GM12801 (cell line): ENCODE measurements around the gene LSM14A.

ENCODE experiments used
- TF ChIP-seq, protein P1 (sequence below): IDR thresholded peaks from one replicate; pipeline ENCODE4 v1.5.1; 2011; ENCODE audit warnings: control low read depth; ENCODE audit not compliant: insufficient read length; ENCODE audit errors: extremely low read depth

The LSM14A gene

DNA sequence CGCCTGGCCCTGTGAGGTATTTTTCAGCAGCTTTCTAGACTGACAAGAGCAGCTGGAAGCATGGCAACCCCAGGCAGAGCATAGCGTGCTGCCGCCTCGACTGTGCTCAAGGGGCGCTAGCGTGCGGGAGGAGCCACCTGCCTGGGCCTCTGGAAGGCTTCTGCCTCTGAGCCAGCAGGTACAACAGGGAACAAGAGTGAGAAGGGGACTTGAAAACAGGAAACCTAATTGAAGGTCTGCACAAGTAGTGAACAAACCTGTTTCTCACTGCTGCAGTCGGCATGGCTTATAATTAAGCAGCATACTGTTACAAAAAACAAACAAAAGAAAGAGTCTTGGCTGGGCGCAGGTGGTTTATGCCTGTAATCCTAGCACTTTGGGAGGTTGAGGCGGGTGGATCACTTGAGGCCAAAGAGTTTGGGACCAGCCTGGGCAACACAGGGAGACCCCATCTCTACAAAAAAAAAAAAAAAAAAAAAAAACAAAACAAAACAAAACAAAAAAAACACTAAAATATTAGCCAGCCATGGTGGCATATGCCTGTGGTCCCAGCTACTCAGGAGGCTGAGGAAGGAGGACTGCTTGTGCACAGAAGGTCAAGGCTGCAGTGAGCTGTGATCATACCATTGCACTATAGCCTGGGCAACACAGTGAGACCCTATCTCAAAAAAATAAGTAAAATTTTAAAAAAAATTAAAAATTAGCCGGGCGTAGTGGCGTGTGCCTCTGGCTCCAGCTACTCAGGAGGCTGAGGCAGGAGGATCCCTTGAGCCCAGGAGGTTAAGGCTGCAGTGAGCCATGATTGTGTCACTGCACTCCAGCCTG, 69.4 kb downstream of the LSM14A start:
- TF ChIP-seq, protein P1, sequence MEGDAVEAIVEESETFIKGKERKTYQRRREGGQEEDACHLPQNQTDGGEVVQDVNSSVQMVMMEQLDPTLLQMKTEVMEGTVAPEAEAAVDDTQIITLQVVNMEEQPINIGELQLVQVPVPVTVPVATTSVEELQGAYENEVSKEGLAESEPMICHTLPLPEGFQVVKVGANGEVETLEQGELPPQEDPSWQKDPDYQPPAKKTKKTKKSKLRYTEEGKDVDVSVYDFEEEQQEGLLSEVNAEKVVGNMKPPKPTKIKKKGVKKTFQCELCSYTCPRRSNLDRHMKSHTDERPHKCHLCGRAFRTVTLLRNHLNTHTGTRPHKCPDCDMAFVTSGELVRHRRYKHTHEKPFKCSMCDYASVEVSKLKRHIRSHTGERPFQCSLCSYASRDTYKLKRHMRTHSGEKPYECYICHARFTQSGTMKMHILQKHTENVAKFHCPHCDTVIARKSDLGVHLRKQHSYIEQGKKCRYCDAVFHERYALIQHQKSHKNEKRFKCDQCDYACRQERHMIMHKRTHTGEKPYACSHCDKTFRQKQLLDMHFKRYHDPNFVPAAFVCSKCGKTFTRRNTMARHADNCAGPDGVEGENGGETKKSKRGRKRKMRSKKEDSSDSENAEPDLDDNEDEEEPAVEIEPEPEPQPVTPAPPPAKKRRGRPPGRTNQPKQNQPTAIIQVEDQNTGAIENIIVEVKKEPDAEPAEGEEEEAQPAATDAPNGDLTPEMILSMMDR: no peak

DNA sequence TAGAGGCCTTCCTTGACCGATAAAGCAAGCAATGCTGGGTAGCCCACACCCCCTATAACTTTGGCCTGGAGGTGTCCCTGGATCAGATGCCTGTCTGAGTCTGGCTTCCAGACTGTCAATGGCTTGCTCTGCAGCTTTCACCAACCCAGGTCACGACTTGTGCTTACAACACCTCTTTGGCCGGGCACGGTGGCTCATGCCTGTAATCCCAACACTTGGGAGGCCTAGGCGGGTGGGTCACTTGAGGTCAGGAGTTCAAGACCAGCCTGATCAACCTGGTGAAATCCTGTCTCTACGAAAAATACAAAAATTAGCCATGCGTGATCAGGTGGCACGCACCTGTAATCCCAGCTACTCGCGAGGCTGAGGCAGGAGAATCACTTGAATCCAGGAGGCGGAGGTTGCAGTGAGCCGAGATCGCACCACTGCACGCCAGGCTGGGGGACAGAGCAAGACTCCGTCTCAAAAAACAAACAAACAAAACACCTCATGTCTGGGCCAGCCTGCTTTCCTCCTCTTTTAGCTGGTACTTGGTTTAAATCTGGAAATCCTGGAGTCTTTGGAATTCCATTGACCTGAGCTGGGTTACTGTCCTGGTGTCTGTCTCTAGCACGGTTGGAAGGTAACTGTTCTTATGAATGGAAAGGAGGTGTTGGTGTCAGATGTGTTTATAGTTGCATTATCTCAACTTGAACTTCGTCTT, 71.7 kb downstream of the LSM14A start:
- TF ChIP-seq, protein P1: no peak

DNA sequence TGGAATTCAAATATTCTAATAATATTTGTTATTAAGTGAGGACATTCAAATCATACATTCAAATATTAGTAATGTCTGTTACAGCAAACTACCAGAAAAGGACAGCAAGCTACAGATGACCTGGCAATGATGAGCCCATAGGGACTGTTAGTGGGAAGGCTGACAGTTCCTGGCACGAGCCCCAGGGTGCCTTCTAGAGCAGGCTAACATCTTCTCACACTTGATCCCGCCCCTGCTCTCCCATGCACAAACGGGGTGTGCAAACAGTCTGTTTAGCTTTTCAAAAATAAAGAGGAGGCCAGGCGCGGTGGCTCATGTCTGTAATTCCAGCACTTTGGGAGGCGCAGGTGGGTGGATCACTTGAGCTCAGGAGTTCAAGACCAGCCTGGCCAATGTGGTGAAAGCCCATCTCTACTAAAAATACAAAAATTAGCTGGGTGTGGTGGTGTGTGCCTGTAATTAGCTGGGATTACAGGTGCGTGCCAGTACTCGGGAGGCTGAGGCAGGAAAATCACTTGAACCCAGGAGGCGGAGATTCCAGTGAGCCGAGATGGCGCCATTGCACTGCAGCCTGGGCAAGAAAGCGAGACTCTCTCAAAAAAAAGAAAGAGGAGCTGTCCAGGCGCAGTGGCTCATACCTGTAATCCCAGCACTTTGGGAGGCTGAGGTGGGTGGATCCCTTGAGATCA, 72.5 kb downstream of the LSM14A start:
- TF ChIP-seq, protein P1: no peak

DNA sequence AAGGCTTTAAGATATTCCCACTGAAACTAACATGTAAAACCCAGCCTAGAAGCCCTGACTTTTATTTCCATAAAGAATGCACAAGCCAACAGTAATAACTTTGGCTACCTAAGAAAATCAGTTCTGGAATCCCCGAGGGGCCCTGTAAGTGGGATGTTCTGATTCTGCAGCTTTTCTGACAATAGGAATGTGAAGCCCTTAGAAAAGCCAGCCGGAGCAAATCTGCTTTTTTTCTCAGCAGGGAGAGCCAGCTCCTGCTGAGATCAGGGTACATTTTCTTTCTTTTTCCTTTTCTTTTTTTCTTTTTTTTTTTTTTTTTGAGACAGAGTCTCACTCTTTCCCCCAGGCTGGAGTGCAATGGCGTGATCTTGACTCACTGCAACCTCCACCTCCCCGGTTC, 74.0 kb downstream of the LSM14A start:
- TF ChIP-seq, protein P1: no peak

DNA sequence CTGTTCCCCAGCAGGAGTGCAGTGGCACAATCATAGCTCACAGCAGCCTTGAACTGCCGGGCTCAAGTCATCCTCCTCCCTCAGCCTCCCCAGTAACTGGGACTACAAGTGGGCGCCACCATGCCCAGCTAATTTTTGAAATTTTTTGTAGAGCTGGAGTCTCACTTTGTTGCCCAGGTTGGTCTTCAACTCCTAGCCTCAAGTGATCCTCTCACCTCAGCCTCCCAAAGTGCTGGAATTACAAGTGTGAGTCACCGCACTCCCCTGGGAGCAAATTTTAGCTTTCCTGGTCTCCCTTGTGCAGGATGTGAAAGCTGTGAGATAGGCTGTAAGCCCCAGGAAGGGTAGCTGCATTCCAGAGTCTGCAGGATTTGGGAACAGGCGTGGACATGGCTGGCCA, 76.6 kb downstream of the LSM14A start:
- TF ChIP-seq, protein P1: no peak

DNA sequence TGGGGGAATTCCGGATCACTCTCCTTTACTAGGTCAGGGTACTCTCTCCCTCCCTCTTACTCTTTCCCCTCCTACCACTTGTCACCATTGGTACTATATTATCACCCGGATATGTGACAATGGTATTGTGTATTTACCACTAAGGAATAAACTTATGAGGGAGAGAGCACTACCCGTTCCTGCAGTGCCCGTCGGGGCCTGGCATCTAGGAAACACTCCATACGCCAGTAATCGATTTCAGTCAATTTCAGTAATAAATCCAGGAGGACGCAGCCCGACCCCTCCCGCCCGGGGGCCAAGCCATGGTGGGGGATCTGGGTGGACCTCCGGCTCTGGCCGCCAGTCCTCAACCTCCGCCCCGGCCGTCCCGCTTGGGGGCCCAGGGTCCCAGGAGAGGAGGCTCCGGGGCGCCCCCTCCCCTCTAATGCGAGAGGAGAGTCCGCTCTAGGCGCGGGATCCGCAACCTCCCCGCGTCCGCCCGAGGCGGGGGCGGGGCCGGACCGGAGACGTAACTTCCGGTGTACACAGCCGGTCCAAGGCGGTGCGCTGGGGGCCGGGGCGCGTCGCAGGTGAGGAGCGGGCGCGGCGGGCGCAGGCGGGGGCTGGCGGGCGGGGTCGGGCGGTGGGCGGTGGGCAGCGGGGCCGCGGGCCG, 81.9 kb downstream of the LSM14A start, which contains the start of gene GARRE1:
Gene GARRE1, plus strand, starts transcription at position 509 of the 652 bp plus-strand sequence. CDS start 45,920 bp downstream, outside the sequence.
- TF ChIP-seq, protein P1: no peak
